SHP77 treated with DMSO at 0.1 percent for 48 hours (cell line): ENCODE results near the gene GMDS.

Source experiments
- DNase-seq: peaks from one replicate; lab custom pipeline; 2025; lab: John Stamatoyannopoulos, UW

The GMDS gene

GRCh38 chr6:2245103-2245876, at the start of gene GMDS:
TSS of gene GMDS (minus strand) at chr6:2245605.
- peak; percentile 45 for DNase-seq

DNA sequence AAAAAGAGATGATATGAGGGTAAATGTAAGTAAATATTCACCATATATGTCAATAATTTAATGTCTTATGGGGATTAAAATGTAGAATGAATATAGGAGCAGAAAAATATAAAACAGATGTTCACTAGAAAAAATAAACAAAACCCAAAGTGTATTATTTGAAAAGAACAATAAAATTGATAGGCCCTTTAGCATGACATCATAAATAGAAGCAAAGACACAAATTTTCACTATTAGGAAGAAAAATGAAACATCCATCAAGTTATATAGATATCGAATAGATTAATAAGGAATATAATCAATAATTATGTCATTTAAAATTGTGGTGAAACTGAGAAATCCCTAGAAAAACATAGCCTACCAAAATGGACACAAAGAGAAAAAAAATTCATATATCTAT, 40.1 kb upstream of the GMDS start:
- no peak for DNase-seq

DNA sequence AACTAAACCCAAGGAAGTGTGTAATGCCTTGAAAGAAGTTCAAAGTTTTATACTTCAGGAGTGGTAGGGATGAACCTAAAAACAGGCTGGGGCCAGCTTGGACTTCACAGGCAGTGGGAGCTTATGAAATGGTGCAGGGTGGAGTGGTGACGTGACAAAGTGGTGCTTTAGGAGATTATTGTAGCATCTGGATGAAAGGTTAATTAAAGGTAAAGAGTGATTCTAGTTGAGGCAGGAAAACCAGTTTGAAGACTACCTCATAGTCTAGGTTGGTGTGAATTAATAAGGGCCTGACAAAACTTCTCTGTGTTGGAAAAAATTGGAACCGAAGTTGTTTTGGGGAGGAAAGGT, 30.5 kb upstream of the GMDS start:
- DNase-seq = no peak

GRCh38 chr6:2274981-2275891, 29.8 kb upstream of the GMDS start:
- DNase-seq = no peak

DNA sequence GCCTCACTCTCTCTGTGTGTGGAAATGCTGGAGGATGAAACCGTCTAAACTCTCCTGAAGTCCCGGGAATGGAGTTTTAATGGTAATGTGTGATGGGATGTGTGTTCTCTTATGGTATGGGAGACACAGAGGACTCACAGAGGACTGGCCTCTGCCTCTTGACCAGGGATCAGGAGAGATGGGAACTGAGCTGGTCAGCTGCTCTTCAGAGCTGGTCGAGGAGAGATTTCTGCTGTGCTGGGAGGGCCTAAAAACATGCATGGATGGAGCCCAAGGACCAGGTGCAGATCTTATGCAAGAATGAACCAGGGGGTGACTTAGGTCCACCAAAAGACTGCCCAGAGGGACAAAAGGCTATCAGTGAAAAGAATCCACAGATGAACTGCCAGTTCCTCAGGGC, 27.3 kb upstream of the GMDS start:
- no peak for DNase-seq

- DNase-seq = no peak
Measured at GRCh38 chr6:2270054-2270453, 24.6 kb upstream of the GMDS start.

GRCh38 chr6:2266841-2267240, 21.4 kb upstream of the GMDS start:
- DNase-seq = no peak

GRCh38 chr6:2266031-2266795, 20.8 kb upstream of the GMDS start:
- no peak for DNase-seq

- DNase-seq = no peak
Measured at GRCh38 chr6:2264932-2265331, 19.5 kb upstream of the GMDS start.

DNA sequence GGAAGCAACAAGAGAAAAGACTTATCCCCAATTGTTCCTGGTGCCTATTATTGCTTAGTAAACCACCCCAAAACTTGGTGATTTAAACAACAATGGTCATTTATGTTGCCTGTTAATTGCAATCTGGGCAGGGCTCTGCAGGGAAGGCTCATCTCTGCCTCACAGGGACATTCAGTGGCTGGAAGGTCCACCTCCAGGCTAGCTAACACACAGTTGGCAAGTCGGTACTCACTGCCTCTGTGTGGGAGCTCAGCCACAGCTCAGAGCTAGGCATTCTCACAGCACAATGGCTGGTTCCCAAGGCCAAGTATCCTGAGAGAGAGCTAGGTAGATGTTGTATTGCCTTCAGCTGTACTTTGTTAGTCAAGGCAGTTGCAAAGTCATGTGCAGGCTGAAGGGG, 18.5 kb upstream of the GMDS start:
- no peak for DNase-seq

DNA sequence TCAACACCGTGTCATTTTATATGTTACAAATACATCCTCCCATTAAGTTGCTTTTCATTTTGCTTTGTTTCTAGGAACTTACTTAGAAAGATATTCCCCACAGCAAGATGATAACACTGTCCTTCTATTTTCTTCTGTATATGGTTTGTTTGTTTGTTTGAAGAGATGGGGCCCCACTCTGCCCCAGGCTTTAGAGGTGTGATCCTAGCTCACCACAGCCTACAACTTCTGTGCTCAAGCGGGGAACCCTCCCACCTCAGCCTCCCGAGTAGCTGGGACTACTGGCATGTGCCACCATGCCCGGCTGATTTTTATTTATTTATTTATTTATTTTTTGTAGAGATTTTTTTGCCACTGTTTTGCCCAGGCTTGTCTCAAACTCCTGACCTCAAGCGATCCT, 14.2 kb upstream of the GMDS start:
- DNase-seq = no peak

DNA sequence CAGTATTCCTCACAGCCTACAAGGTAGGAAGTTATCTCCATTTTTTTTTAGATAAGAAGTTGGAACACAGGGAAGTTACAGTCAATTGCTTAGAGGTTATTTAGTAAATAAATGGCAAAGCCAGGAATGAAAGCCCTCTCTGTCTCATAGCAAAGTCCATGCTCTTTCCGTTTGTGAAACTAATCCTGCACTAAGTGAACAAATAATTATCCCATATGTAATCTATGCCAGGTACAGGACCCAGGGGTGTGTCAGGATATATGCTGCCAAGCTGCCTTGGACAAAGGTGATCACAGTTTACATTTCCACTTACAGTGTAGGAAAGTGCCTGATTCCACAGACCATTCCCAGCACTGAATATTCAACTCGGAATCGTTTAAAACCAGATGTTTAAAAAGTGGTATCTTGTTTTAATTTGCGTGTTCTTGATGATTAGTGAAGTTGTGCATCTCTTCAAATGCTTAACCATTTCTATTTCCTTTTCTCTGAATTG, 13.6 kb upstream of the GMDS start:
- no peak for DNase-seq

- no peak for DNase-seq
Measured at GRCh38 chr6:2258112-2258511, 12.7 kb upstream of the GMDS start.

GRCh38 chr6:2257363-2257762, 12.0 kb upstream of the GMDS start:
- DNase-seq = no peak

DNA sequence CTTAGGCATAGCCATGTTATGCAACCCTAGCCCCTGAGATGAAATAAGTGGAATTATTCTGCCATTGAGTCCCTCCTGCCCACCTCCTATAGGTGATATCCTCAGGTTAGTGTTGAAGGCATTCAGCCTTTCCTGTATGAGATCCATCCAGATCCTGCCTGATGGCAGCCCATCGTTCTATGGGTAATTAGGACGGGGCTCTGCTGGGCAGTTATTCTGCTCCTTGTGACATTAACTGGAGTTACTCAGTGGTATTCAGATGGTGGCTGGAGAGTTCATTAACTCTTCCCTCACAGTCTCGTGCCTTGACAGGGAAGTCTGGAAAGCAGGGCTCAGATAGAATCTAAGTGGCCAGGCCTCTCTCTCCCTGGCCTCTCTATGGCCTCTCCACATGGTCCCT, 9.3 kb upstream of the GMDS start:
- DNase-seq = no peak

DNA sequence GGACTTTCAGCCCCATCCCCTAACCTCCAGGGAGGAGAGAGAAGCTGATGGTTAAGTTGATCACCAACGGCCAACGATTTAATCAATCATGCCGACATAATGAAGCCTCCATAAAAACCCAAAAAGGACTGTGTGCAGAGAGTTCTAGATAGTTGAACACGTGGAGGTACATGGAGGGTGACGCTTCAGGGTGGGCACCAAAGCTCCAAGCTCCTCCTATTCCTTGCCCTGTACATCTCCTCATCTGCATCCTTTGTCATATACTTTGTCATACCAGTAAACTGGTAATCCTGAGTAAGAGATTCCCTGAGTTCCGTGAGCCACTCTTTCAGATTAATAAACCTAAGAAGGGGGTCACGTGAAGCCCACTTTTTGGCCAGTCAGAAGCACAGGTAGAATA, 3.7 kb upstream of the GMDS start:
- no peak for DNase-seq

DNA sequence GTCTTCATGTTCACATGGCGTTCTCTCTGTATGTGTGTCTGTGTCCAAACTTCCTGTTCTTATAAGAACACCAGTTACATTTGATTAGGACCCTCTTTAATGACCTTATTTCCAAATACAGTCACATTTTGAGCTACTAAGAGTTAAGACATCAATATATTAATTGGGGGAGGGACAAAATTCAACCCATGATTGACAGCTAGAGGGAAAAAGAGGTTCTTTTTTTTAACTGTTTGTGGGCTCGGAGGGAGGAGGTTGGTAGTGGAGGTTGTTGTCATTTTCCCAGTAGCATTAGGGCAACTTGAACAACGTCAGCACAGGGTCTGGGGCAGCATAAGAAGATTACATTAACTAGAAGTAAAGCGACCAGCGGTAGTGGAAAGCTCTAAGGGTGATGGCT, 2.3 kb upstream of the GMDS start:
- no peak for DNase-seq

DNA sequence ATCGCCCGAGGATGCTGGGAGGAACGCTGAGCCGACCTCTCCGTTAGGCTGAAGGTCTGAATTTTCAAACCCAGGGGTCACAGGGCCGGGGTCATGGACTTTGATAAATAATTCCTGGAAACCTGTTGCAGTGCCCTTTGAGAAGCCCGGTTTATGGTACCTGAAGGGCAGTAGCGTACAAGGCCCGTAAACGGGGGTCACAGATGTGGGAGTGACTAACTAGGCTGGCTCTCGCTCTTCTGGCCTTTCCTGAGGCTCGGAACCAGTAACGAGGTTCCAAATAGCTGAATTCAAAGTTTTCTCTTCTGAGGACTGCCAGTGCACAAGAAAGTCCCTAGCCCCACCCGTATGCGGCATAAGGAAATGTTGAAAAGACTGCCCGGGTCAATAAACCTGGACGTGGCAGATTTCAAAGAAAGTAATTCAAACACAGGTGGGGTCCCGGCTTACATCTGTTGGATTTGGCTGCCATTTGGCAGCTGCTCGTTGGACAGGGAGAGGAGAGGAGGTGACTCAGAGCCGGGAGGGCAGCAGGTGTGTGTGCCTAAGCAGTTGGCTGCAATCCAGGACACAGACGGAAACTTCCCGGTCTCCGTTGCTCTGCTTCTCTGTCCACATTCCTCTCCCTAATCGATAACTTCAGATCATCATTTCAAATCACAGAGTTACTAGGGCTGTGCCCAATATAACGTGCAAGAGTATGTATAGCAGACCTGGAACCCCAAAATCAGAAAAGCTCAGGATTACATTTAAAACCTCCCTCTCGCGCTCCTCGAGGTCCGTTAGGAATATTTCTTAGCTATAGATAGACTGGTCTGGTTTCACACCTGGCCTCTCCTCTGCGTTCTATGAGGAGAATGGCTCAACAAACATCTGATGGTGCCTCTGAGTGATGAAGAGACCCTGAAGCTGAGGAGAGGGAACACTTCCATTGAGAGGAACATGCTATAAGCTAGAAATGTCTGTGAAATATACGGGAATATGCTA, 765 bp upstream of the GMDS start:
- peak; percentile 97 for DNase-seq

DNA sequence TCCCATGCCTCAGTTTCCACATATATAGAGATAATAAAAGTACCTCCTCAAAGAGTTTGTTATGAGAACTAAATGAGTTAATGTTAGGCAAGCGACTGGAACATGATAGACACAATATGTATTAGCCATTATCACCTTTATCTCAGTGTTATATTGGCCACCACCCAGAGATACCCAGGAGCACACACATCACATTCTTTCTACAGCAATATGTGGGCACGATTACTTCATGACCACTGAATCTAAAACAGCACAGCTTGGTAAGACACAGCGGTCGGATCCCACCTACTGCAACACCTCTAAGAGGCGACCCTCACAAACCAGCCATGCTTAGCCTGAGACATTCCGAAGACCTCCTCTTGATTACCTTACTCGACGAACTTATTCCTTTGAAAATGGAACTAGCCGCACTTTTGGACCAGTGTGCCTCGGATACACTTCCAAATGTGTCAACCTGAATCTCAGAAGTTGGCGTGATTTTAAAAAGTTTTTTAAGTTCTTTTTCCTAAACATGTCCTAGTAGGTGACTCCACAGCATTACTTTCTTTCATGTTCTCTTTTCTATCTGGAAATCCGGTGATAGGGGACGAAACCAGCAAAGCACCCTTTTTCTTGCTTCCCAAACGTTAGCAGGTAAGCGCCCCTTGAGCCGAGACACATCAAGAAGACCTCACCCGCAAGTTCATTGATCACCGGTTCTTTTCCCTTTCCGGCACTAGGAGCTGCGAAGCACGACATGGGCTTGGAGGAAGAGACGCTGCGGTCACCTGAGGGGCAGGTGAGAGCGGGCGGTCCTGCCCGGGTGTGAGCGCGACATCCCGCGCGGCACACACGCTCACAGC, 923 bp downstream of the GMDS start:
- no peak for DNase-seq

DNA sequence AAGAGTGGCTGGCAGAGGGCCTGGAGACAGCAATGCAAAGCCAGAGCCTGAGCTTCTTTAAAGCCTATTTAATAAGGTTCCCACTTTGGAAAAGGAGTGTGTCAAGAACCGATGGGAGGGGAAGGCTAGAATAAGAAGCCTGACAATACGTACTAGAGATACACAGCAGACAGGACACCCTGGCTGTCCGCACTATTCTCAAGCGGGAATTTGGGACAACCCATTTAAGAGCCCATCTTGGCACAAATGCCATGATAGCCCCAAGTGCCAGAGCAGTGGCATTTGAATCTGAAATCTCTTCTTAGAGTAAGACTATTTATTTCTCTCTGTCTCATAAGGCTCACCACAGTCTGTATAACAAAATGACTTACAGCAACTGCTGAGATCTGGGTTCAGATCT, 3.1 kb downstream of the GMDS start:
- DNase-seq = no peak
